Trophoblast cell (in vitro differentiated cells and primary cell): ENCODE measurements around the gene GARNL3.

ENCODE experiments used
- DNase-seq, 2 donors: peaks; one replicate each; pipeline ENCODE4 v3.0.0-alpha.2; 2016
- H2AFZ ChIP-seq: 2 replicates; pipeline ENCODE4 v1.6.1; 2013; ENCODE audit warnings: low read length, moderate library complexity, mild to moderate bottlenecking; ENCODE audit not compliant: insufficient read depth, poor library complexity
- H2AK5ac ChIP-seq: 2 replicates; pipeline ENCODE4 v1.6.1; 2013; ENCODE audit warnings: mild to moderate bottlenecking, low read length
- H2BK120ac ChIP-seq: 2 replicates; pipeline ENCODE4 v1.6.1; 2013; ENCODE audit warnings: low read length, mild to moderate bottlenecking, moderate library complexity; ENCODE audit not compliant: insufficient read depth, poor library complexity
- H2BK12ac ChIP-seq: 2 replicates; pipeline ENCODE4 v1.6.1; 2013; ENCODE audit warnings: mild to moderate bottlenecking, low read length, moderate library complexity
- H2BK5ac ChIP-seq: 2 replicates; pipeline ENCODE4 v1.6.1; 2013; ENCODE audit warnings: low read length, low read depth, moderate library complexity, mild to moderate bottlenecking; ENCODE audit not compliant: poor library complexity
- H3K14ac ChIP-seq: 2 replicates; pipeline ENCODE4 v1.6.1; 2013; ENCODE audit warnings: mild to moderate bottlenecking, low read length
- H3K18ac ChIP-seq: 2 replicates; pipeline ENCODE4 v1.6.1; 2013; ENCODE audit warnings: mild to moderate bottlenecking, low read length
- H3K23ac ChIP-seq: 2 replicates; pipeline ENCODE4 v1.6.1; 2013; ENCODE audit warnings: low read length
- H3K27ac ChIP-seq: 2 replicates; pipeline ENCODE4 v1.5.1; 2013; ENCODE audit warnings: low read depth, mild to moderate bottlenecking, inconsistent platforms, low read length, moderate library complexity
- H3K27me3 ChIP-seq: 2 replicates; pipeline ENCODE4 v1.6.1; 2013; ENCODE audit warnings: inconsistent platforms, mild to moderate bottlenecking, low read length, moderate library complexity; ENCODE audit not compliant: insufficient read depth
- H3K36me3 ChIP-seq, 2 experiments: 1 replicate in 1 of 2; 2 replicates in 1 of 2; pipeline ENCODE4 v1.6.1; 2013; ENCODE audit warnings: low read length in 2 of 2, mild to moderate bottlenecking in 2 of 2, moderate library complexity in 1 of 2; ENCODE audit not compliant: insufficient read depth in 2 of 2, control insufficient read depth in 1 of 2
- H3K4ac ChIP-seq: 2 replicates; pipeline ENCODE4 v1.6.1; 2013; ENCODE audit warnings: low read depth, mild to moderate bottlenecking, low read length, moderate library complexity
- H3K4me1 ChIP-seq, 2 experiments: 1 replicate in 1 of 2; 2 replicates in 1 of 2; pipeline ENCODE4 v1.6.1; 2013; ENCODE audit warnings: low read length in 2 of 2, mild to moderate bottlenecking in 2 of 2, moderate library complexity in 1 of 2; ENCODE audit not compliant: insufficient read depth in 2 of 2, control insufficient read depth in 1 of 2
- H3K4me2 ChIP-seq: 2 replicates; pipeline ENCODE4 v1.6.1; 2013; ENCODE audit warnings: inconsistent platforms, mild to moderate bottlenecking, low read length, moderate library complexity
- H3K4me3 ChIP-seq: 2 replicates; pipeline ENCODE4 v1.5.1; 2013; ENCODE audit warnings: mild to moderate bottlenecking, low read depth, low read length, inconsistent platforms
- H3K79me1 ChIP-seq: one replicate; pipeline ENCODE4 v1.6.1; 2013; ENCODE audit warnings: low read length
- H3K79me2 ChIP-seq: 2 replicates; pipeline ENCODE4 v1.6.1; 2013; ENCODE audit warnings: low read length, mild to moderate bottlenecking; ENCODE audit not compliant: control insufficient read depth, insufficient read depth, poor library complexity
- H3K9ac ChIP-seq: 2 replicates; pipeline ENCODE4 v1.6.1; 2013; ENCODE audit warnings: mild to moderate bottlenecking, low read length
- H3K9me3 ChIP-seq: 2 replicates; pipeline ENCODE4 v1.6.1; 2013; ENCODE audit warnings: low read depth, mild to moderate bottlenecking, control low read depth, inconsistent platforms, low read length; ENCODE audit not compliant: insufficient read depth
- H4K12ac ChIP-seq: 2 replicates; pipeline ENCODE4 v1.6.1; 2013; ENCODE audit warnings: low read depth, mild to moderate bottlenecking, low read length, moderate library complexity
- H4K8ac ChIP-seq: 2 replicates; pipeline ENCODE4 v1.6.1; 2013; ENCODE audit warnings: low read depth, mild to moderate bottlenecking, low read length, moderate library complexity
- H4K91ac ChIP-seq: one replicate; pipeline ENCODE4 v1.6.1; 2013; ENCODE audit warnings: low read depth, mild to moderate bottlenecking, low read length, moderate library complexity
- WGBS: extraction: QIAGEN DNeasy Blood & Tissue Kit; methylation state at CpG from one replicate; pipeline ENCODE4 v1.1.7; 2013; ENCODE audit warnings: missing lambda C conversion rate; ENCODE audit not compliant: insufficient read length, insufficient coverage; ENCODE audit errors: extremely low coverage; 5-methylcytosine and 5-hydroxymethylcytosine counted together

Gene GARNL3

DNA sequence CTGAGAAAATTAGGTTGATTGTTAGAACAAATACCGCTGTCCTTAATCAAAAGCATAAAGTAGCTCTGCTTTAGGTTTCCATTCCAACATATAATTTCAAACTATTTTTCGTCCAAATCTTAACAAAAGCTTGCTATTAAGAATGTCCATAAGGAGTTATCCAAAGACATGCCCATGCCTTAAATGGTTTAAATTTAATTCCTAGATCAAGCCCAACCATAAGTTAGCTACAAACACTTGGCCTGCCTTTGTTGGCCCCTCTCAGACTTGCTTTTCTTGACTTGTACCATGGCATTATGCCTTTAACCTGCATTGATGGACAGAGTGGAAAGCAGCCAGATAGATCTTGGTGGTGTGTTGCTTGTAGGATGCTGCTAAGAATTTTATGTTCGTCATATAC is 8.8 kb downstream of the GARNL3 start:
- Histone ChIP-seq H2AK5ac (no peak overlapping the region), H3K23ac (no peak overlapping the region), H3K4ac (no peak overlapping the region), H3K18ac (no peak overlapping the region), H3K9ac (no peak overlapping the region), H3K36me3 (no peaks in the 10 kb centered on the region), H2BK12ac (no peak overlapping the region), H3K14ac (no peak overlapping the region), H4K91ac (no peak overlapping the region), H4K12ac (no peak overlapping the region), H3K27me3 (no peaks in the 10 kb centered on the region), H3K9me3 (no peaks in the 10 kb centered on the region), H3K4me1 (no peaks in the 10 kb centered on the region), H3K79me2 (no peaks in the 10 kb centered on the region), H3K79me1 (no peaks in the 10 kb centered on the region), H3K4me3 (no peak overlapping the region), H2BK120ac (no peak overlapping the region), H2BK5ac (no peak overlapping the region), H3K27ac (no peak overlapping the region), H3K4me2 (no peak overlapping the region), H2AFZ (no peak overlapping the region), H4K8ac (no peak overlapping the region)
- no peak for DNase-seq
- no CpG with 5 or more reads among the region's 3 CpGs for WGBS

DNA sequence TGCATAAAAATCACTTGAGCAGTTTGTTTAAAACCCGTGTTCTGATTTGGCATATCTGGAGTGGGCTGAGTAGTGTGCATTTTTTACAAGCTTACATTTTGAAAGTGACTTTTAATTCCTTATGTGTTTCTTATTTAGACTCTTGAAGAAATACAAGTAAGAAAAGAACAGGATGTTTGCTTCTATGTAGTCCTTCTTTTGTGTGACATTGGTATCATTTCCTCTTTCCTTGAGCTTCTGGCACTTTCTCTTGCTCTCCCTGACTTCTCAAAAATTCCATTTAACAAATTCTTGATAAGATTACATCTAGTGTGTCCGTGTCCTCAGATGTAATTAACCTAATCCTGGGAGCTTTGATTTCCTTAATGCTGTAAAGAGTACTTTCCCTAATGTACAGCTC is 12.5 kb downstream of the GARNL3 start:
- Histone ChIP-seq H4K12ac (no peak overlapping the region), H3K23ac (no peak overlapping the region), H3K27ac (no peak overlapping the region), H4K8ac (no peak overlapping the region), H3K27me3 (no peaks in the 10 kb centered on the region), H3K4me1 (no peaks in the 10 kb centered on the region), H3K14ac (no peak overlapping the region), H3K4me3 (no peak overlapping the region), H3K9ac (no peak overlapping the region), H2BK12ac (no peak overlapping the region), H3K18ac (no peak overlapping the region), H2AFZ (no peak overlapping the region), H2BK120ac (no peak overlapping the region), H3K9me3 (no peaks in the 10 kb centered on the region), H3K79me2 (no peaks in the 10 kb centered on the region), H3K36me3 (no peaks in the 10 kb centered on the region), H3K4ac (no peak overlapping the region), H2AK5ac (no peak overlapping the region), H4K91ac (no peak overlapping the region), H2BK5ac (no peak overlapping the region), H3K79me1 (peaks cover 3% of the 10 kb centered on the region), H3K4me2 (no peak overlapping the region)
- WGBS = no CpG with 5 or more reads among the region's 2 CpGs
- no peak for DNase-seq

DNA sequence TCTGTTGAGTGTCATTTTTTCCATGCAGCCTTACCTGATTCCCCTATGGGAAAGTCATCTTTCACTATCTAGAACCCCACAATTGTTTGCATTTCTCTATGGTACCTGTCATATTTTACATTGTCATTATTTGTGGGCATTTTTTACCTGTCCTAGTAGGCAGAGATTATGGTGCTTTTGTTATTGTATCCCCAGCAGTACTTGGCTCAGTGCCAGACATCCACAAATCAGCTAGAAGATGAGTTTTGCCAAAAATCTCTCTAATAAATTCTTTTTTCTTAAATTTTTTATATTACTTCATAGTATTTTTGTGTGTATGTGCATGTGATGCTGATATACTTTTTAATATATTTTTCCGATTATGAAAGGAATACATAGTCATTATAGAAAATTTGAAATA is 13.2 kb downstream of the GARNL3 start:
- H4K8ac ChIP-seq = no peak overlapping the region
- H3K4me3 ChIP-seq = no peak overlapping the region
- no peak overlapping the region for H3K27ac ChIP-seq
- H3K9me3 ChIP-seq = no peaks in the 10 kb centered on the region
- H2BK12ac ChIP-seq = no peak overlapping the region
- no peak overlapping the region for H2BK120ac ChIP-seq
- H3K18ac ChIP-seq = no peak overlapping the region
- H4K91ac ChIP-seq = no peak overlapping the region
- H3K4ac ChIP-seq = no peak overlapping the region
- peaks cover 3% of the 10 kb centered on the region for H3K79me1 ChIP-seq
- H3K79me2 ChIP-seq = no peaks in the 10 kb centered on the region
- H3K36me3 ChIP-seq = no peaks in the 10 kb centered on the region
- no peak overlapping the region for H2BK5ac ChIP-seq
- no CpG with 5 or more reads among the region's 1 CpG for WGBS
- H3K4me1 ChIP-seq = no peaks in the 10 kb centered on the region
- no peak overlapping the region for H3K4me2 ChIP-seq
- no peaks in the 10 kb centered on the region for H3K27me3 ChIP-seq
- DNase-seq = no peak
- no peak overlapping the region for H3K14ac ChIP-seq
- no peak overlapping the region for H3K9ac ChIP-seq
- no peak overlapping the region for H3K23ac ChIP-seq
- no peak overlapping the region for H4K12ac ChIP-seq
- no peak overlapping the region for H2AFZ ChIP-seq
- no peak overlapping the region for H2AK5ac ChIP-seq

DNA sequence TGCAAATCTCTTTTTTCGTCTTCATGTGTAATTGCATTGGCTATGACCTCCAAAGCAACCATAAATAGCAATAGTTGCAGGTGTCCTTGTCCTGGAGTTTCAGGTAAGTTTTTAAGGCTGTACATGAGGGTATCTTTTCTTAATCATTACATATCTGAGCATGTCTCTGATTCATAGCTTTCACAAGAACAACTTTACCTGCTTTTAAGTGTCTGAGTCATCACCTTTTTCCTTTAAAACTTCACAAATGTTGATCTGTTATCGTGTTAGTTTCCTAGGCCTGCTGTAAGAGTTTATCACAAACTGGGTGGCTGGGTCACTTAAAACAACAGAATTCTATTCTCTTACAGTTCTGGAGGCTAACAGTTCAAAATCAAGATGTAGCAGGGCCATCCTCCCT is 13.8 kb downstream of the GARNL3 start:
- no peak overlapping the region for H3K9ac ChIP-seq
- no peak overlapping the region for H2AFZ ChIP-seq
- H4K12ac ChIP-seq = no peak overlapping the region
- H3K14ac ChIP-seq = no peak overlapping the region
- no peak overlapping the region for H2BK12ac ChIP-seq
- no peak overlapping the region for H4K8ac ChIP-seq
- H2AK5ac ChIP-seq = no peak overlapping the region
- H3K4me2 ChIP-seq = no peak overlapping the region
- no peak overlapping the region for H3K4ac ChIP-seq
- no peak overlapping the region for H4K91ac ChIP-seq
- H3K9me3 ChIP-seq = no peaks in the 10 kb centered on the region
- no CpG with 5 or more reads among the region's 2 CpGs for WGBS
- DNase-seq = peak; percentile 14 to 89
- peaks cover 3% of the 10 kb centered on the region for H3K79me1 ChIP-seq
- no peaks in the 10 kb centered on the region for H3K4me1 ChIP-seq
- no peaks in the 10 kb centered on the region for H3K36me3 ChIP-seq
- H2BK120ac ChIP-seq = no peak overlapping the region
- peak overlapping the region; percentile 14 for H2BK5ac ChIP-seq
- no peaks in the 10 kb centered on the region for H3K27me3 ChIP-seq
- no peak overlapping the region for H3K27ac ChIP-seq
- no peak overlapping the region for H3K4me3 ChIP-seq
- H3K79me2 ChIP-seq = no peaks in the 10 kb centered on the region
- H3K18ac ChIP-seq = no peak overlapping the region
- no peak overlapping the region for H3K23ac ChIP-seq
